IMR-90 (cell line): ENCODE results near the gene SARDH. TPM values are rescaled to one million over a fixed set of nuclear protein-coding genes. Genes with fewer than 3 reads are reported as not detected.

ENCODE experiments used
- ATAC-seq: fragments of 200-7000 bp; cut with Tn5 transposase; 2 replicates; pipeline ENCODE4 v1.9.1; 2020; ENCODE audit warnings: low read depth, mild to moderate bottlenecking, moderate library complexity
- BruUV-seq: library from RNA; stranded (reverse); fragments of 400-500 nt; replicated peaks from 2 replicates; lab custom pipeline; 2021; lab: Mats Ljungman, UMichigan
- CTCF ChIA-PET: fragments of 300-600 bp; formaldehyde crosslinking; extraction: SDS; loops from one replicate; lab custom pipeline; 2021; ENCODE audit warnings: antibody characterized with exemption; lab: Yijun Ruan, JAX
- POLR2A ChIA-PET: fragments of 300-600 bp; sonication (Branson Sonifier 250); formaldehyde crosslinking; loops from one replicate; lab custom pipeline; 2022; ENCODE audit warnings: antibody characterized with exemption; ENCODE audit not compliant: unreplicated experiment; lab: Charles Lee
- DNase-seq: peaks from one replicate; pipeline ENCODE4 v3.0.0; 2013
- H2AFZ ChIP-seq: replicated peaks from 2 replicates; pipeline ENCODE3; 2013; ENCODE audit warnings: low read length, mild to moderate bottlenecking; ENCODE audit not compliant: poor library complexity
- H2AK5ac ChIP-seq: 2 replicates; pipeline ENCODE4 v1.6.1; 2013; ENCODE audit warnings: low read depth, low read length, inconsistent platforms
- H2AK9ac ChIP-seq: replicated peaks from 2 replicates; pipeline ENCODE3; 2013; ENCODE audit warnings: mild to moderate bottlenecking, low read depth, low read length, moderate library complexity; ENCODE audit not compliant: poor library complexity
- H2BK120ac ChIP-seq: 2 replicates; pipeline ENCODE4 v1.6.1; 2013; ENCODE audit warnings: low read depth, low read length, inconsistent platforms
- H2BK15ac ChIP-seq: 3 replicates; pipeline ENCODE4 v1.6.1; 2013; ENCODE audit warnings: low read depth, low read length, inconsistent platforms
- H2BK20ac ChIP-seq: 2 replicates; pipeline ENCODE4 v1.6.1; 2013; ENCODE audit warnings: low read depth, mild to moderate bottlenecking, inconsistent platforms, low read length, moderate library complexity
- H2BK5ac ChIP-seq: 2 replicates; pipeline ENCODE4 v1.6.1; 2013; ENCODE audit warnings: mild to moderate bottlenecking, low read depth, low read length, inconsistent platforms; ENCODE audit not compliant: poor library complexity, severe bottlenecking
- H3K14ac ChIP-seq: replicated peaks from 2 replicates; pipeline ENCODE4 v1.6.1; 2013; ENCODE audit warnings: low read depth, low read length, inconsistent platforms
- H3K18ac ChIP-seq: 2 replicates; pipeline ENCODE4 v1.6.1; 2013; ENCODE audit warnings: low read depth, low read length, control low read depth
- H3K23ac ChIP-seq: 2 replicates; pipeline ENCODE4 v1.6.1; 2013; ENCODE audit warnings: low read depth, low read length, inconsistent platforms
- H3K27ac ChIP-seq: 2 replicates; pipeline ENCODE4 v1.5.1; 2013; ENCODE audit warnings: mild to moderate bottlenecking, control low read depth, low read length; ENCODE audit not compliant: insufficient read depth
- H3K27me3 ChIP-seq: 2 replicates; pipeline ENCODE4 v1.6.1; 2013; ENCODE audit warnings: low read length; ENCODE audit not compliant: control insufficient read depth, insufficient read depth
- H3K36me3 ChIP-seq: 2 replicates; pipeline ENCODE4 v1.6.1; 2013; ENCODE audit warnings: low read length, mixed read lengths; ENCODE audit not compliant: control insufficient read depth, insufficient read depth
- H3K4ac ChIP-seq: 2 replicates; pipeline ENCODE4 v1.6.1; 2013; ENCODE audit warnings: low read depth, low read length, inconsistent platforms
- H3K4me1 ChIP-seq: 2 replicates; pipeline ENCODE4 v1.6.1; 2013; ENCODE audit warnings: low read length, mixed read lengths; ENCODE audit not compliant: control insufficient read depth, insufficient read depth
- H3K4me2 ChIP-seq: 2 replicates; pipeline ENCODE4 v1.6.1; 2013; ENCODE audit warnings: low read depth, mild to moderate bottlenecking, control low read depth, low read length, moderate library complexity
- H3K4me3 ChIP-seq: 2 replicates; pipeline ENCODE4 v1.5.1; 2013; ENCODE audit warnings: low read depth, mild to moderate bottlenecking, control low read depth, low read length, moderate library complexity; ENCODE audit not compliant: insufficient read depth
- H3K56ac ChIP-seq: 2 replicates; pipeline ENCODE4 v1.6.1; 2013; ENCODE audit warnings: low read length, inconsistent platforms; ENCODE audit not compliant: insufficient read depth; ENCODE audit errors: extremely low read depth
- H3K79me1 ChIP-seq, 2 experiments: 2 replicates each; pipeline ENCODE4 v1.6.1; 2013; ENCODE audit warnings: low read length in 2 of 2, inconsistent platforms in 1 of 2, low read depth in 1 of 2
- H3K9ac ChIP-seq: 2 replicates; pipeline ENCODE4 v1.6.1; 2013; ENCODE audit warnings: low read depth, low read length, control low read depth
- H3K9me1 ChIP-seq: 2 replicates; pipeline ENCODE4 v1.6.1; 2013; ENCODE audit warnings: low read length, inconsistent platforms; ENCODE audit not compliant: insufficient read depth
- H3K9me3 ChIP-seq: 2 replicates; pipeline ENCODE4 v1.6.1; 2013; ENCODE audit warnings: low read length; ENCODE audit not compliant: control insufficient read depth, insufficient read depth
- H4K20me1 ChIP-seq: 2 replicates; pipeline ENCODE4 v1.6.1; 2013; ENCODE audit warnings: low read length, inconsistent platforms; ENCODE audit not compliant: insufficient read depth
- H4K5ac ChIP-seq: 2 replicates; pipeline ENCODE4 v1.6.1; 2013; ENCODE audit warnings: mild to moderate bottlenecking, low read depth, low read length, control low read depth
- H4K8ac ChIP-seq, 2 experiments: 2 replicates each; pipeline ENCODE4 v1.6.1; 2013; ENCODE audit warnings: low read depth in 2 of 2, low read length in 2 of 2, control low read depth in 1 of 2, inconsistent platforms in 1 of 2
- H4K91ac ChIP-seq: 2 replicates; pipeline ENCODE4 v1.6.1; 2013; ENCODE audit warnings: low read depth, low read length, inconsistent platforms; ENCODE audit not compliant: insufficient read depth
- BHLHE40 ChIP-seq: fragments of 150-350 bp; IDR thresholded peaks from 2 replicates; pipeline ENCODE4 v1.6.1; 2016; ENCODE audit warnings: mild to moderate bottlenecking, low read depth, low read length
- CEBPB ChIP-seq: IDR thresholded peaks from 2 replicates; pipeline ENCODE4 v1.6.1; 2012; ENCODE audit warnings: low read depth, low read length, improper control_type of control experiment
- FOS ChIP-seq: fragments of 150-350 bp; IDR thresholded peaks from 2 replicates; pipeline ENCODE4 v1.6.1; 2016; ENCODE audit warnings: low read depth, low read length
- MAFK ChIP-seq: IDR thresholded peaks from 2 replicates; pipeline ENCODE4 v1.6.1; 2012; ENCODE audit warnings: low read depth, low read length, improper control_type of control experiment
- MAZ ChIP-seq: IDR thresholded peaks from 2 replicates; pipeline ENCODE4 v1.6.1; 2012; ENCODE audit warnings: low read depth, mild to moderate bottlenecking, low read length, improper control_type of control experiment, moderate library complexity, borderline replicate concordance
- POLR2A ChIP-seq: IDR thresholded peaks from 2 replicates; pipeline ENCODE4 v1.6.1; 2012; ENCODE audit warnings: mild to moderate bottlenecking, low read depth, low read length
- RCOR1 ChIP-seq: IDR thresholded peaks from 2 replicates; pipeline ENCODE4 v1.6.1; 2012; ENCODE audit warnings: mild to moderate bottlenecking, low read length, improper control_type of control experiment; ENCODE audit not compliant: insufficient replicate concordance
- USF2 ChIP-seq: fragments of 150-350 bp; IDR thresholded peaks from 2 replicates; pipeline ENCODE4 v1.6.1; 2017; ENCODE audit warnings: mild to moderate bottlenecking, antibody characterized with exemption, low read length, low read depth
- WGBS, 2 experiments: methylation state at CpG; one replicate each; pipeline versions ENCODE4 v1.1.5 to v1.1.7; 2013; ENCODE audit warnings: missing lambda C conversion rate in 2 of 2; ENCODE audit not compliant: insufficient read length in 1 of 2; ENCODE audit errors: extremely low coverage in 2 of 2; 5-methylcytosine and 5-hydroxymethylcytosine counted together
- dilution Hi-C: fragments of 300-500 bp; cut with HindIII; formaldehyde crosslinking; loops from one replicate; pipeline ENCODE4 v1.14.3; 2018; ENCODE audit warnings: low sequenced_read_pairs; ENCODE audit not compliant: unreplicated experiment
- in situ Hi-C: fragments of 300-500 bp; cut with MboI; formaldehyde crosslinking; loops from 3 replicates; pipeline ENCODE4 v1.14.3; 2019; ENCODE audit warnings: low sequenced_read_pairs, inconsistent platforms, mixed read lengths
- intact Hi-C: fragments of 100-400 bp; cut with micrococcal nuclease; formaldehyde crosslinking; loops from 2 replicates; pipeline ENCODE4 v1.10.0; 2022
- polyA plus RNA-seq, 3 experiments: library from polyadenylated mRNA; depleted of rRNA; stranded (reverse); fragments of >200 nt; gene quantifications; 2 replicates each; pipeline ENCODE4 v1.2.3, GENCODE V29; 2012; ENCODE audit warnings: low replicate concordance in 1 of 3
- total RNA-seq: library from RNA; depleted of rRNA; stranded (reverse); fragments of >200 nt; gene quantifications from 2 replicates; pipeline ENCODE4 v1.2.3, GENCODE V29; 2012
- TF ChIP-seq, protein P1 (sequence below): conservative IDR thresholded peaks from 2 replicates; pipeline ENCODE4 v1.5.1; 2012; ENCODE audit warnings: mild to moderate bottlenecking, low read depth, low read length, improper control_type of control experiment
- TF ChIP-seq, protein P2 (sequence below): fragments of 150-350 bp; IDR thresholded peaks from 2 replicates; pipeline ENCODE4 v1.6.1; 2016; ENCODE audit warnings: low read depth, mild to moderate bottlenecking, low read length, moderate library complexity, borderline replicate concordance

The SARDH gene
- total and polyA plus RNA-seq, 2 of the 4 experiments (the other 2 are of a cell fraction) = 5.0 to 7.5 TPM

DNA sequence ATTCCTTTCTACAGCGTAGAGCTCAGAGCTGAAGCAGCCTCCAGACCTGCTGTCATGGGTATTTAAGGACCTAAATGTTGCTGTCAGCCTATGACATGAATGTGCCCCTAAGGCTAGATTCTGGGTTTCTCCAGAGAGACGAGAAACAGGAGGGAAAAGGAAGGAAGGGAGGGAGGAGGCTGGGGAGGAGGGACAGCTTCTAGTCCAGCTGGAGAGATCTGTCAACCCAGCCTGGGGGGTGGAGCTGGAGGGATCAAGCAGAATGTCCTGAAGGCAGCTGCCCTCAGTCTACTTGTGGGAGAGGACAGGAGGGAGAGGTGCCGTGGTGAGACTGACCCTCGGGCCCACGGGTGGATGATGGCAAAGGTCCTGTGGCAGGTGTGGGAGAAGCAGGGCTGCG, 103.1 kb downstream of the SARDH start:
- Histone ChIP-seq H3K36me3 (no peaks in the 10 kb centered on the region), H3K4me1 (no peaks in the 10 kb centered on the region), H2AK5ac (no peak overlapping the region), H4K91ac (no peak overlapping the region), H3K23ac (no peak overlapping the region), H3K18ac (no peak overlapping the region), H3K79me1 (no peaks in the 10 kb centered on the region), H3K9me3 (no peaks in the 10 kb centered on the region), H3K4ac (no peak overlapping the region), H4K5ac (no peak overlapping the region), H3K14ac (no peak overlapping the region), H3K9ac (no peak overlapping the region), H2BK15ac (no peak overlapping the region), H4K8ac (no peak overlapping the region), H2BK20ac (no peak overlapping the region), H2AFZ (peak overlapping the region; percentile 58), H2AK9ac (no peak overlapping the region), H2BK120ac (no peak overlapping the region), H2BK5ac (no peak overlapping the region), H3K4me3 (no peak overlapping the region), H3K27ac (no peak overlapping the region), H3K9me1 (no peaks in the 10 kb centered on the region), H3K27me3 (peaks cover 67% of the 10 kb centered on the region), H3K4me2 (no peak overlapping the region), H4K20me1 (no peaks in the 10 kb centered on the region), H3K56ac (no peak overlapping the region)
- BruUV-seq = no TSS peak
- ChIA-PET POLR2A (no interaction called here), CTCF (no interaction called here)
- ATAC-seq = no peak
- in situ Hi-C loops = no loop called here
- DNase-seq = no peak
- WGBS, 2 experiments = 17% methylated on average over 3 of the region's 6 CpGs; no CpG with 5 or more reads in 1 of the 2 experiments
- no peak for TF ChIP-seq MAZ
- TF ChIP-seq, protein P1, sequence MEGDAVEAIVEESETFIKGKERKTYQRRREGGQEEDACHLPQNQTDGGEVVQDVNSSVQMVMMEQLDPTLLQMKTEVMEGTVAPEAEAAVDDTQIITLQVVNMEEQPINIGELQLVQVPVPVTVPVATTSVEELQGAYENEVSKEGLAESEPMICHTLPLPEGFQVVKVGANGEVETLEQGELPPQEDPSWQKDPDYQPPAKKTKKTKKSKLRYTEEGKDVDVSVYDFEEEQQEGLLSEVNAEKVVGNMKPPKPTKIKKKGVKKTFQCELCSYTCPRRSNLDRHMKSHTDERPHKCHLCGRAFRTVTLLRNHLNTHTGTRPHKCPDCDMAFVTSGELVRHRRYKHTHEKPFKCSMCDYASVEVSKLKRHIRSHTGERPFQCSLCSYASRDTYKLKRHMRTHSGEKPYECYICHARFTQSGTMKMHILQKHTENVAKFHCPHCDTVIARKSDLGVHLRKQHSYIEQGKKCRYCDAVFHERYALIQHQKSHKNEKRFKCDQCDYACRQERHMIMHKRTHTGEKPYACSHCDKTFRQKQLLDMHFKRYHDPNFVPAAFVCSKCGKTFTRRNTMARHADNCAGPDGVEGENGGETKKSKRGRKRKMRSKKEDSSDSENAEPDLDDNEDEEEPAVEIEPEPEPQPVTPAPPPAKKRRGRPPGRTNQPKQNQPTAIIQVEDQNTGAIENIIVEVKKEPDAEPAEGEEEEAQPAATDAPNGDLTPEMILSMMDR = no peak
- no peak for TF ChIP-seq RCOR1
- no peak for TF ChIP-seq FOS
- TF ChIP-seq USF2 = no peak
- TF ChIP-seq BHLHE40 = no peak
- TF ChIP-seq, protein P2, sequence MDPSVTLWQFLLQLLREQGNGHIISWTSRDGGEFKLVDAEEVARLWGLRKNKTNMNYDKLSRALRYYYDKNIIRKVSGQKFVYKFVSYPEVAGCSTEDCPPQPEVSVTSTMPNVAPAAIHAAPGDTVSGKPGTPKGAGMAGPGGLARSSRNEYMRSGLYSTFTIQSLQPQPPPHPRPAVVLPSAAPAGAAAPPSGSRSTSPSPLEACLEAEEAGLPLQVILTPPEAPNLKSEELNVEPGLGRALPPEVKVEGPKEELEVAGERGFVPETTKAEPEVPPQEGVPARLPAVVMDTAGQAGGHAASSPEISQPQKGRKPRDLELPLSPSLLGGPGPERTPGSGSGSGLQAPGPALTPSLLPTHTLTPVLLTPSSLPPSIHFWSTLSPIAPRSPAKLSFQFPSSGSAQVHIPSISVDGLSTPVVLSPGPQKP = no peak
- TF ChIP-seq CEBPB = no peak
- no peak for TF ChIP-seq MAFK
- TF ChIP-seq POLR2A = no peak
- dilution Hi-C loops = no loop called here
- intact Hi-C loops = no loop called here
